Inferior parietal cortex (tissue), 1 donor: ENCODE results near the gene FOXA3.

Source experiments
- DNase-seq: peaks from one replicate; pipeline ENCODE4 v3.0.0-alpha.2; 2016; ENCODE audit errors: extremely low spot score

The FOXA3 gene

GRCh38 chr19:45922281-45922680 is 58.2 kb downstream of the FOXA3 start:
- no peak for DNase-seq
